ENCODE data around the gene PRSS16. TPM values are rescaled to one million over a fixed set of nuclear protein-coding genes. Genes with fewer than 3 reads are reported as not detected.

PRSS16 gene
- total and polyA plus RNA-seq, 9 of the 15 experiments (the other 6 are each of a cell fraction or from before 2014, with no cell fraction given), result 4.5 to 21.3 (median 12.1) TPM

- peak; percentile 76 for TF ChIP-seq MGA (IDR thresholded peaks at IDR 0.05)
- TF ChIP-seq NEUROD1 (IDR thresholded peaks at IDR 0.05; ENCODE audit: borderline replicate concordance, low read depth, low read length, partially characterized antibody), result peak; percentile 25
- 0 out of 4 replicates have a peak, but pooled peaks of 1 of the 2 experiments have one; percentile 40 for TF ChIP-seq RCOR1 (IDR thresholded peaks at IDR 0.05; ENCODE audit: borderline replicate concordance in 1 of 2, low read depth in 2 of 2, low read length in 2 of 2)
- peak in 1 of 2 experiments; percentile 62; a peak in 1 of 3 replicates for TF ChIP-seq CBX3 (IDR thresholded peaks at IDR 0.05; ENCODE audit: borderline replicate concordance in 1 of 2, low read length in 2 of 2)
- TF ChIP-seq EGR1 (conservative IDR thresholded peaks at IDR 0.05), result 0 out of 2 replicates have a peak, but pooled peaks have one; percentile 11
- no peak for TF ChIP-seq ZNF740 (CRISPR knock-in tag; IDR thresholded peaks at IDR 0.05)
- peak in 1 of 2 experiments; percentile 48; a peak in 1 of 4 replicates for TF ChIP-seq ZNF740 (tag; IDR thresholded peaks at IDR 0.05)
- no peak for TF ChIP-seq ZNF140 (CRISPR knock-in tag; IDR thresholded peaks at IDR 0.05)
- TF ChIP-seq CREM (IDR thresholded peaks at IDR 0.05; ENCODE audit: low read depth), result 0 out of 2 replicates have a peak, but pooled peaks have one; percentile 29
- no peak for TF ChIP-seq ZBTB8A (IDR thresholded peaks at IDR 0.05; ENCODE audit: partially characterized antibody)
- peak; percentile 37; the same call in 1 of the 2 replicates for TF ChIP-seq EP400 (IDR thresholded peaks at IDR 0.05)
- TF ChIP-seq MXI1 (IDR thresholded peaks at IDR 0.05; ENCODE audit: low read depth, low read length), result peak; percentile 47; the same call in 1 of the 2 replicates
Measured at GRCh38 chr6:27205375-27206278, 41.9 kb upstream of the PRSS16 start (continued).

Data from K562 (cell line).